DMS153 treated with DMSO at 0.1 percent for 48 hours (cell line): Measurements from ENCODE around the gene CCL20.

Experiments
- DNase-seq: peaks from one replicate; lab custom pipeline; 2025; ENCODE audit not compliant: unreplicated experiment; lab: John Stamatoyannopoulos, UW

Gene CCL20

DNA sequence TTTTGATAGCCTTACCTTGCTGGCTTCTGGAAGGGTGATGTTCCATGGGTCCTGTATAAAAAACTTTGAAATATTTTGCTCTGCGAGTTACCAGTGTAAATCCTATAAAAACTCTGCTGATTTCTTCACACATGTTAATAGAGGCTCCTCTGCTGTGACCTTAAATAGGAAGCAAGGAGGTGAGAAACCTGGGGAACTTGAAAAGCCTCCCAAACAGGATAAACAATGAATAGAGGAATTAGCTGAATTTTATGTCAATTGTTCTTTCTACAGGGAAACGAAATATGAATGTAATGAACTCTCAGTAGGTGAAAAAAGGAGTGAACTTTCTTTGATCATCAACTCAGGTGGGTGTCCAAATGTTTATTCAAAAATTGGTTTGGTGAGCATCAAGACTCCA, 10.8 kb upstream of the CCL20 start:
- DNase-seq: no peak

GRCh38 chr2:227804975-227805374, 8.7 kb upstream of the CCL20 start:
- no peak for DNase-seq

GRCh38 chr2:227805578-227805977, 8.1 kb upstream of the CCL20 start:
- no peak for DNase-seq

DNA sequence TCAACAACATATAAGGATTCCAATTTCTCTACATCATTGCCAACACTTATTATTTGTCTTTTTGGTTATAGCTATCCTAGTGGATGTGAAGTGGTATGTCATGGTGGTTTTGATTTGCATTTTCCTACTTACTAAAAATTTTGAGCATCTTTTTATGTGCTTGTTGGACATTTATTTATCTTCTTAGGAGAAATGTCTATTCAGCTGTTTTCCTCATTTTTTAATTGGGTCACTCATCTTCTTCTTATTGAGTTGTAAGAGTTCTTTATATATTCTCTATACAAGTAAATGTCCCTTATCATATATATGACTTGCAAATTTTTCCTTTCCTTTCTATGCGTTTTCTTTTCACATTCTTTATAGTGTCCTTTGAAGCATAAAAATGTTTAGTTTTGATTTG, 4.7 kb upstream of the CCL20 start:
- DNase-seq: no peak

DNA sequence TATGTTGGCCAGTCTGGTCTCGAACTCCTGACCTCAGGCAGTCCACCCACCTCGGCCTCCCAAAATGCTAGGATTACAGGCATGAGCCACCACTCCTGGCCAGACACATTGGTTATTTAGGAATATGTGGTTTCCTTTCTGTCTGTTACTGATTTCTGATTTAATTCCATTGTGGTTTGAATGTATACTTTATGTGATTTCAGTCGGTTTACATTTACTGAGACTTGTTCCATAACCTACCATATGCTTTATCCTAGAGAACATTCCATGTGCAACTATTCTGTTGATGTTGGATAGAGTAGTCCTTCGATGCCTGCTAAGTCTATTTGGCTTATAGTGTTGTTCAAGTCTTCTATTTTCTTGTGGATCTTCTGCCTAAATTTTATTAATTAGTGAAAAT, 1.6 kb upstream of the CCL20 start:
- no peak for DNase-seq

DNA sequence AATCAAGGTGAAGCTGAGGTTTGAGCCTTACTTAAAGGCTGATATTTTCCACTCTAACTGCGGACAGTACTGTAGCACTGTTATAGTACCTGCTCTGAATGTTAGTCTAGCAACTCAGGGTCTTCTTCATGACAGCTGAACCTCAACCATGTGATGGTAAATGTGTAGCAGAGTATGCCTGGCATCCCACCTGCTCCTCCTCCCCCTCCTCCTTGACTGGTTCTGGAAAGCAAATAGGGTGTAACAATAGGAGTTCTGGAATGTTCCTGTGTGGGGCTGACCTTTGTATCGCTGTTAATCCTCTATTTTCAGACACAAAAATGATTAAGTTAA, 447 bp upstream of the CCL20 start:
- no peak for DNase-seq

DNA sequence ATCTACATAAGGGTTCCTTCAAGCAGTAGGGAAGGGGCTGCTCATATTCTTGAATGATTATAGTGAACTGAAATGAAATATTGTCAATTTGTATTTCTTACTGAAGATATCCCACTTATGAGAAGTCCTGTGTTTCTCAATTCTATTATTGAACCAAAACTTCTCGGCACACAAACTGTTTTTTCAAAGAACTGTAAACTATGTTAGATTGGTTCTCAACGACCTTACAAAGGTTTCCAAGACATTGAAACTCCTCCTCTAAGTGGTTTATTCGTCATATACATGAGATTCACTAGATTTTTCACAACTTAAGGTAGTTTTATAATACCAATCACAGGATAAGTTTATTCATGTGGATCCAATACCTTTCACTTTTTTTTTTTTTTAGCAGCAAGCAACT, 1.4 kb downstream of the CCL20 start:
- DNase-seq: no peak

DNA sequence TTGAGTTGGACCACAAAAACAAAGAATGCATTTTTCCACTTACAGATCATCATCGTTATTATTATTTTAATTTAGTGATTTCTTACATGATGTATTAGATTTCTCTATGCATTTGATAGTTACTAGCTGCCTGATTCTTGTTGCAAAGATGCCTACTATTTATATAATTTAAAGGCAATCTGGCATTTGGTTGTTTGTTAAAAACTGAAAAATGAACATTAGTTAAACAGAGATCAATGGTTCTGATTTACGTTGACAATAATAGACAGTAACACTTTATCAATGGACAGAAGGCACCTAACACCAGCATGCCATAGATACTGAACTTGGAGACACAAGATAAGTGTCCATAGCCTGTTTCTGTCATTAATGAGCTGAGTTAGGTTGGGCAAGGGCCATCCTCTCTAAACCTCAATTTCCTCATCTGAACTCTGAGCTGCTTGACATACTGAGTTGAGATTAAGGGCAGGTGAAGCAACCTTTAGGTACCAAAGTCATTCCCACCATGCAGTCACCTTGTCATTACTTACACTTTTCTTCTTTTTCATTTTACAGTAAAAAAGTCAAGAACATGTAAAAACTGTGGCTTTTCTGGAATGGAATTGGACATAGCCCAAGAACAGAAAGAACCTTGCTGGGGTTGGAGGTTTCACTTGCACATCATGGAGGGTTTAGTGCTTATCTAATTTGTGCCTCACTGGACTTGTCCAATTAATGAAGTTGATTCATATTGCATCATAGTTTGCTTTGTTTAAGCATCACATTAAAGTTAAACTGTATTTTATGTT, 3.1 kb downstream of the CCL20 start:
- no peak for DNase-seq

GRCh38 chr2:227817336-227817735, 3.7 kb downstream of the CCL20 start:
- no peak for DNase-seq

DNA sequence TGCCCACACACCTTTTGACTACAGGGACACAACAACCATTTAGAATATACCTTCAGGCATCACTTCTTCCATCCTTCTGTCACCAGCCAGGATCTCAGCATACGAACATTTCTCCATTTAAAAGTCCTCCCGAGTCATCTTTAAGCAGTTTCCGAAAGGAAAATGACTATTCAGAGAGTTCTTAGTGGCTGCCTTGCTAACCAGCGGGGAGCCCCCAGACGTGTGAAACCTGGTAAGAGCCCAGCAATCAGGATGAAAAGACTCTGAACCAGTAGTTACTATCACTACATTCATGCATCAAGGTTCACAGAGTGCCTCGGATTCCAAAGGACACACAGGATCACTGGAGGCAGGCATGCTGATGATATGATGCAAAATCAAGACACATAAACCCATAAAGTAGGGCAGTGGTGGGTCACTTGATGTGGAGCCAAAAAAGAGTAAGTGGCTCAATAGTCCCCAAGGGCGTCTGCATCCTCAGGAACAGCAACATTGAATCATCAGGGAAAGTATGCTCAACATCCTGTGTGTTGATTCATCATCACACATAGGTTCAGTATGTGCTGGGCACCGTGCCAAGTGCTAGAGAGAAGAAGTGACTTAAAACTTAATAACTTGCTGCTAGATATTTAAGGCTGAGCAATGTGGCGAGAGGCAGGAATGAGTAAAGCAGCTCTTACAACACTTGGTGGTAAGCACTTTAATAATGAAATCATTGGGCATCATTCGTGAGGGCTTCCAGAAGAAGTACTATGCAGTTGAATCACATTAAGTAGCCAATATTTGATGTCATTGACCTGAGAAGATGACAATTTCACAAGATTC, 4.4 kb downstream of the CCL20 start:
- no peak for DNase-seq

DNA sequence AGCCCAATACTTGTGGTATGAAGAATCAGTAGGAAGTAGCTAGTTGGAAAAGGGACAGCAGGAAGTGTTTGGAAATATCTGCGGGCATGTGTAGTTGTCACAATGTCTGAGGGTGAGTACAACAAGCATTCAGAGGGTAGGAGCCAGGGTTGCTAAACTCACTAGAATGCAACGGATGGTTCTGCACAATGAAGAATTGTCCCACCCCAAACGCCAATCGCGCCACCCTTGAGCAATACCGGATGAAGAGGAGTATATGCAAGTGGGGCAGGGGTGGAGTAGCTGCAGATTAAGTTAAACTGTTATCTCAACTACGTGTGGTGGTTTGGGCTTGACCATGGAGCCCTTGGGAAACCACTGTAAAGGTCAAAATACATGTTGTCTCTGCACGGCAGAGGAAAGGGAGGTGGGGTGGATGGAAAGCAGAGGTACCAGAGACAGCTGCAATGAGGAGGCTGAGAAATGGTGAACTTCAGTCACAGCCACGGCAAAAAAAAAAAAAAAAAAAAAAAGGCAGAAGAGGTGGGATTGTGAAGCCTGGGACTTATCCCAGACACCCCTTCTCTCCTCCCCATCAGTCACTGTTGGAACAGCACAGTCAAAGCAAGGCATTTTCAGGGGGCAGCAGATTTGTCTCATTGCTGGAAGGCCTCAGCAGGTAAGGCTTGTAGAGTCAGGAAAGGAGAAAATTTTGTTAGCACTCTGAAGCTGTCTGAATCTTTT, 5.2 kb downstream of the CCL20 start:
- no peak for DNase-seq

DNA sequence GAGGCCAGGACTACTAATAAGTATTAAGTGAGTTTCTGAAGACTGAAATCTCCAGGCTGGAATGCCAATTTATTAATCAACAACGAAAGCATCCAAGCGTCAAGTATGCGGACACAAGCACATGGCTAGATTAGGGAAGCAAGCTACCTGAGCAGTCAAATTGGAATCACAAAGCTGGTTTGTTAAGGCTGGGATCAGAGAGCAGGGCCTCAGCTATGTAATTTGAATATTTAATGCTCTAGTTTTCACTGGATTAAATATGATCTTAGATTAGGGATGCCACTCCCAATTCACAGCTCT, 5.7 kb downstream of the CCL20 start:
- DNase-seq: no peak

- no peak for DNase-seq
Measured at GRCh38 chr2:227821043-227821942, 7.7 kb downstream of the CCL20 start.

GRCh38 chr2:227822416-227823003, 8.9 kb downstream of the CCL20 start:
- DNase-seq: no peak

DNA sequence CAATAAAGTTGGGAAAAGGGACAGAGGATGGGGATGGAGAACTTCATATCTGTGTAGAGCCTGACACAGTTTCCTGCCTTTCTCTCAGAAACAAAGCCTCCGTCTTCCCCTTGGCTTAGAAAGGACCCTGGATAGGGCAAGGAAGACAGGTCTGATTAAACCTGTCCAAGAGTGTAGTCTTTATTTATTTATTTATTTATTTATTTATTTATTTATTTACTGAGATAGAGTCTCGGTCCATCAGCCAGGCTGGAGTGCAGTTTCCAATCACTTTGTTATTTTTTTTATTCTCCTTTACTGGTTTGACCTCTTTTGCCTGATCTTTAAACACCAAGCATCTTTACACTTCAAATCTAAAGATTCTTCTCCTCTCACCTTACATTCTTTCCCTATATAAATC, 10.3 kb downstream of the CCL20 start:
- DNase-seq: no peak

- no peak for DNase-seq
Measured at GRCh38 chr2:227824711-227825110, 11.1 kb downstream of the CCL20 start.

DNA sequence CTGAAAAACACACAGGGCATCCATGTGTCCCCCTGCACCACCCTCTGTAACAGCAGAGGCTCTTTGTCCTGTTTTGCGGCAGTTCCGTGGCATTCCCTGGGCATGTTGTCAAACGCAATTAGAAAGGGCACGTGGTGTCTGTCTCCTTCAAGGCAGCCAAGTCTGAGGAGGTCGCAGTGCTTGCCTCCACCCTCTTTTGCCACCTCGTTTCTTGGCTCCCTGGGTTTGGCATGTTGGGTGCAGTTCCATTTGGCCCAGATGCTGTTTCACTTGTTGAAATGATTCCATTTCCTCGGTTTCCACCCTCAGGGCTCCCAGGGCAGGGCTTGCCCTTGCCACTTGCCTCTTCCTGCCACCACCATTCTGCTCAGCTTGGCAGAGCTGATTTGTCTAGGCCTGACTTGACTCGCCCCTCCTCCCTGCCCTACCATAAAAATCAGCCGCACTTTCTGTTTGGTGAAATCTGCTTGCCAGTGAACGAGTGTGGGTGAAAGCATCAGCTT, 12.4 kb downstream of the CCL20 start:
- DNase-seq: no peak

DNA sequence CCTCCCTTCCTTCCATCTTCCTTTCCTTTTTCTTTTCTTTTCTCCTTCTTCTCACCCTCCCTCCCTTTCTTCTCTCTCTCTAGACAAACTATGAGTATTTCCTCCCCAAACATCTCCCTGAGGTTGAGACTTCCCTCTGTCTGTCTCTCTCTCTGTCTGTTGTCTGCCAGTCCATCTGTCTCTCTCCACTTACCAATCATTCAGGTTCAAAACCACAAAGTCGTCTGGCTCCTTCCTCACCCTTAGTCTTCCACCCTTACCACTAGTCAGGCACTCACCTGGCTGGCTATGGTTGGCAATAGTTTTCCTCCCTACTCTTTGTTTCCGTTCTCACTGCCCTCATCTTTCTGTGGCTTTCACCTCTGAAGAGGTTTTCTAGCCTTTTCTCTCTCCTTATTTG, 12.9 kb downstream of the CCL20 start:
- DNase-seq: no peak

DNA sequence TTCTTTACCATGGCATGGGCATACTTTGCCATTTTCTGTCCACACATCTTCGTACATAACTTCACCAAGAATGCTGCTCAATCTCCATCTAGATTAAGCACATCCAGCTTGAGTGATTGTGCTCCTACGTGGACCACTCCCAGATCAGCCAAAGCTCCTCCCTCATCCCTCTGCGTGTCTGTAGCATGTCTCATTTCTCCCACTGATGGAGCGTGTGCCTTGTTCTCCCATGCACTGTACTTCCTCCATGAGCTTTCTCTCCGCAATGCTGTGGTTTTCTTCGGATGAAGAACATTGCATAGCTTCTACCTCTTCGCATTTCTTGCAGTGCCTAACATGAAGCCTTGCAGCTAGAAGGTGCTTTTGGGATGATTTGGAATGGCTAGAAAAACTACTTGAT, 13.5 kb downstream of the CCL20 start:
- no peak for DNase-seq

- no peak for DNase-seq
Measured at GRCh38 chr2:227828477-227828912, 14.9 kb downstream of the CCL20 start.

- DNase-seq: no peak
Measured at GRCh38 chr2:227829337-227829736, 15.7 kb downstream of the CCL20 start.
